K562 (cell line): ENCODE measurements around the gene AKR1A1. TPM values are rescaled to one million over a fixed set of nuclear protein-coding genes. Genes with fewer than 3 reads are reported as not detected.
A peak's percentile ranks its signal among the peaks of the same experiment; 100 is the strongest.

Source experiments
- ATF7 ChIP-seq: fragments of 450-650 bp; IDR thresholded peaks from 2 replicates; pipeline ENCODE4 v1.7.1; 2014; ENCODE audit warnings: mild to moderate bottlenecking, moderate library complexity
- BACH1 ChIP-seq: fragments of 200-800 bp; sonication (Bioruptor generic); IDR thresholded peaks from 2 replicates; pipeline ENCODE4 v1.6.1; 2016; ENCODE audit warnings: missing genetic modification characterization, missing compliant biosample characterization
- BDP1 ChIP-seq: IDR thresholded peaks from 3 replicates; pipeline ENCODE4 v1.6.1; 2011; ENCODE audit not compliant: insufficient read length, insufficient read depth
- CBX3 ChIP-seq, 2 experiments: IDR thresholded peaks; 1 replicate in 1 of 2; 2 replicates in 1 of 2; pipeline ENCODE4 v1.6.1; 2012; ENCODE audit warnings: inconsistent platforms in 2 of 2, low read length in 2 of 2, borderline replicate concordance in 1 of 2, control low read depth in 1 of 2
- CBX8 ChIP-seq: fragments of 200-600 bp; sonication (generic); IDR thresholded peaks from 2 replicates; pipeline ENCODE4 v1.6.1; 2012; ENCODE audit warnings: borderline replicate concordance, mixed run types, low read depth, mild to moderate bottlenecking, moderate library complexity, mixed read lengths, low read length, control low read depth, inconsistent platforms; ENCODE audit not compliant: poor library complexity, severe bottlenecking; ENCODE audit errors: extremely low read depth
- CEBPB ChIP-seq: fragments of 450-650 bp; IDR thresholded peaks from 2 replicates; pipeline ENCODE4 v1.6.1; 2016; ENCODE audit warnings: missing genetic modification characterization, missing compliant biosample characterization
- CSDE1 ChIP-seq, 2 experiments: fragments of 450-650 bp; IDR thresholded peaks; 2 replicates each; pipeline ENCODE4 v1.6.1; 2016; ENCODE audit warnings: mild to moderate bottlenecking in 1 of 2
- HOXB6 ChIP-seq: fragments of 250-450 bp; sonication (Bioruptor Pico); IDR thresholded peaks from 2 replicates; pipeline ENCODE4 v1.5.1; 2022; ENCODE audit warnings: mild to moderate bottlenecking, borderline replicate concordance
- KLF6 ChIP-seq: fragments of 250-450 bp; sonication (Bioruptor Pico); IDR thresholded peaks from 2 replicates; pipeline ENCODE4 v1.4.0; 2020; ENCODE audit warnings: mild to moderate bottlenecking, moderate library complexity, borderline replicate concordance
- L3MBTL2 ChIP-seq: fragments of 450-650 bp; IDR thresholded peaks from 2 replicates; pipeline ENCODE4 v1.6.1; 2016; ENCODE audit warnings: mild to moderate bottlenecking, moderate library complexity
- NR4A1 ChIP-seq, 2 experiments: fragments of 250-450 bp in 1 of 2; fragments of 450-650 bp in 1 of 2; sonication (Bioruptor Pico) in 1 of 2; IDR thresholded peaks; 2 replicates each; pipeline versions ENCODE4 v1.4.0 to v1.6.1; 2016 to 2020; ENCODE audit warnings: mild to moderate bottlenecking in 2 of 2, missing compliant biosample characterization in 1 of 2, missing genetic modification characterization in 1 of 2, moderate library complexity in 1 of 2
- PHF20 ChIP-seq: fragments of 450-650 bp; IDR thresholded peaks from 2 replicates; pipeline ENCODE4 v1.6.1; 2018; ENCODE audit not compliant: partially characterized antibody
- SOX6 ChIP-seq: fragments of 450-650 bp; IDR thresholded peaks from 2 replicates; pipeline ENCODE4 v1.6.1; 2014; ENCODE audit warnings: mild to moderate bottlenecking
- TAF7 ChIP-seq: fragments of 450-650 bp; IDR thresholded peaks from 2 replicates; pipeline ENCODE4 v1.6.1; 2016; ENCODE audit warnings: missing genetic modification characterization, missing compliant biosample characterization
- ZNF384 ChIP-seq: IDR thresholded peaks from 2 replicates; pipeline ENCODE4 v1.6.1; 2012; ENCODE audit warnings: low read depth, low read length, improper control_type of control experiment
- ZNF41 ChIP-seq: fragments of 250-450 bp; sonication (Bioruptor Pico); conservative IDR thresholded peaks from 2 replicates; pipeline ENCODE4 v1.4.0; 2020; ENCODE audit warnings: mild to moderate bottlenecking
- ZNF445 ChIP-seq: fragments of 250-450 bp; sonication (Bioruptor Pico); IDR thresholded peaks from 2 replicates; pipeline ENCODE4 v1.4.0; 2020; ENCODE audit warnings: low read depth, mild to moderate bottlenecking, moderate library complexity
- ZNF551 ChIP-seq: fragments of 250-450 bp; sonication (Bioruptor Pico); IDR thresholded peaks from 2 replicates; pipeline ENCODE4 v1.5.0; 2021; ENCODE audit warnings: mild to moderate bottlenecking, moderate library complexity
- ZNF764 ChIP-seq: fragments of 250-450 bp; sonication (Bioruptor Pico); IDR thresholded peaks from 2 replicates; pipeline ENCODE4 v1.4.0; 2020; ENCODE audit warnings: low read depth, mild to moderate bottlenecking, moderate library complexity
- polyA plus RNA-seq, 8 experiments: library from polyadenylated mRNA; depleted of rRNA in 4 of 8; stranded (reverse) in 5 of 8; unstranded in 3 of 8; fragments of >200 nt; fragmentation: Nextera tagmentation in 2 of 8; fragmentation: Illumina TruSeq in 1 of 8; extraction: Ambion mirVana in 2 of 8; extraction: Trizol in 1 of 8; gene quantifications; 2 replicates each; pipeline versions ENCODE4 v1.2.1 to v1.2.3, GENCODE V29; 2011 to 2014; ENCODE audit warnings: inconsistent platforms in 1 of 8, missing spikeins in 1 of 8
- total RNA-seq, 7 experiments: library from RNA; depleted of rRNA in 6 of 7; stranded (reverse); fragments of >200 nt in 6 of 7; fragmentation: Illumina TruSeq in 2 of 7; extraction: Trizol in 2 of 7; gene quantifications; 2 replicates each; pipeline versions ENCODE4 v1.2.1 to v1.2.3, GENCODE V29; 2011 to 2021; ENCODE audit warnings: low replicate concordance in 1 of 7
- TF ChIP-seq, protein P1 (sequence below): fragments of 450-650 bp; conservative IDR thresholded peaks from 2 replicates; pipeline ENCODE4 v1.6.1; 2016; ENCODE audit warnings: missing genetic modification characterization, low read depth, mild to moderate bottlenecking, missing compliant biosample characterization, moderate library complexity
- TF ChIP-seq, protein P2 (sequence below): fragments of 250-450 bp; sonication (Bioruptor Pico); IDR thresholded peaks from 2 replicates; pipeline ENCODE4 v1.9.0; 2021; ENCODE audit warnings: mild to moderate bottlenecking
- TF ChIP-seq, protein P3 (sequence below): sonication (generic); formaldehyde crosslinking; IDR thresholded peaks from 2 replicates; pipeline ENCODE4 v1.8.0; 2022; ENCODE audit warnings: mild to moderate bottlenecking, missing genetic modification reagents

Gene AKR1A1
- total and polyA plus RNA-seq, 9 of the 15 experiments (the other 6 are each of a cell fraction or from before 2014, with no cell fraction given), result 68.6 to 211 (median 132) TPM

DNA sequence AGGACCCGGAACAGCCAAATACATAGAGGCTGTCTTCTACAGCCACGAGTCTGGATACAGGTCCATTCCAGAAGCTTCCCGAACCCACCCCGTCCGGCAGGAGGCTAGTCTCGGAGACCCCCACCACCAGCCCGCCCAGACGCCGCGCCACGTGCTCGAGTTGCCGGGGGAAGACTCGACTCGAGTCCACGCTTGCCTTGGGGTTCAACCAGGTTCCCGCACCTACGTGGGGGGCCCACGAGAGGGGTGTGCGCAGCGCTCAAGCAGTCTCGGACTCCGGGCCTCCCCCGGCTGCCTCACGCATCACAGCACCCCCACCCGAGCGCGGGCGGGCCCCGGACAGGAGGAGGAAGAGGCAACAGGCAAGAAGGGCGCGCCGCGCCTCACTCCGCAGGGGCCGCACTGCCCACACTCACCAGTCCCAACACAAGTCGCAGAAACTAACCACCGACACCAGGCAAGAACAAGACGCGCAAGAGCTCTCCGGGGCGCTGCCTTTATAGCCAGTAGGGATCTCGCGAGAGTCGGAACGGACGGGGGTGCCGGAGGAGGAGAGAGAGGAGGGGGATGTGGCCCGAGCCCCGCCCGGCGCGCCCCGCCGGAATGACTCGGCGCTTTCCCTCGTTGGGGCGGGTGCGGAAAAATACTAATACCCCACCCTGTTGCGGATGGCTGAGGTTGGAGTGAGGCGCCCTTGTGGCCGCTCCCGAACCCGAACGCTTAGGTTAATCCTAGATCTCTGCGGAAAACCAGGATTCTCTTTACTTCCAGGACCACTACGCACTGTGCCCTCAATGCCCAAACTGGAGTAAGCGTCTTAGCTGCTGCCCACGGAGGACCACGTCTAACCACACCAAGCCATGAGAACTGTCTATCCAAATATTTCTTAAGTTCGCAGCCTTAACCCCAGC lies 29.0 kb upstream of the AKR1A1 start, which contains the start of gene PRDX1 (continued):
- TF ChIP-seq SOX6, result peak; percentile 56
- TF ChIP-seq, protein P1, sequence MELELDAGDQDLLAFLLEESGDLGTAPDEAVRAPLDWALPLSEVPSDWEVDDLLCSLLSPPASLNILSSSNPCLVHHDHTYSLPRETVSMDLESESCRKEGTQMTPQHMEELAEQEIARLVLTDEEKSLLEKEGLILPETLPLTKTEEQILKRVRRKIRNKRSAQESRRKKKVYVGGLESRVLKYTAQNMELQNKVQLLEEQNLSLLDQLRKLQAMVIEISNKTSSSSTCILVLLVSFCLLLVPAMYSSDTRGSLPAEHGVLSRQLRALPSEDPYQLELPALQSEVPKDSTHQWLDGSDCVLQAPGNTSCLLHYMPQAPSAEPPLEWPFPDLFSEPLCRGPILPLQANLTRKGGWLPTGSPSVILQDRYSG (tag), result no peak
- TF ChIP-seq BACH1 (tag), result peak; percentile 79; the same call in 1 of the 2 replicates
- no peak for TF ChIP-seq ZNF41
- no peak for TF ChIP-seq ZNF445
- no peak for TF ChIP-seq ZNF551 (CRISPR knock-in tag)
- TF ChIP-seq PHF20, result peak; percentile 76
- TF ChIP-seq ZNF764 (CRISPR knock-in tag), result no peak
- no peak for TF ChIP-seq BDP1
- TF ChIP-seq CBX8, result no peak
- TF ChIP-seq HOXB6 (CRISPR knock-in tag), result peak; percentile 75; the same call in 1 of the 2 replicates
- peak in 1 of 2 experiments; percentile 73; a peak in 1 of 3 replicates for TF ChIP-seq CBX3 (IDR thresholded peaks at IDR 0.05; ENCODE audit: borderline replicate concordance in 1 of 2, low read length in 2 of 2)
- peak; percentile 16; the same call in 1 of the 2 replicates for TF ChIP-seq CEBPB (tag)
- TF ChIP-seq CSDE1 (IDR thresholded peaks at IDR 0.05), result peak in 1 of 2 experiments; percentile 77; a peak in 1 of 4 replicates
- TF ChIP-seq L3MBTL2, result peak; percentile 67
- TF ChIP-seq, protein P2, sequence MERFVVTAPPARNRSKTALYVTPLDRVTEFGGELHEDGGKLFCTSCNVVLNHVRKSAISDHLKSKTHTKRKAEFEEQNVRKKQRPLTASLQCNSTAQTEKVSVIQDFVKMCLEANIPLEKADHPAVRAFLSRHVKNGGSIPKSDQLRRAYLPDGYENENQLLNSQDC (CRISPR knock-in tag), result peak; percentile 93
- peak; percentile 89; the same call in 1 of the 2 replicates for TF ChIP-seq KLF6
- 0 out of 2 replicates have a peak, but pooled peaks have one; percentile 6 for TF ChIP-seq ZNF384
- peak; percentile 98 for TF ChIP-seq TAF7 (tag)
- TF ChIP-seq, protein P3, sequence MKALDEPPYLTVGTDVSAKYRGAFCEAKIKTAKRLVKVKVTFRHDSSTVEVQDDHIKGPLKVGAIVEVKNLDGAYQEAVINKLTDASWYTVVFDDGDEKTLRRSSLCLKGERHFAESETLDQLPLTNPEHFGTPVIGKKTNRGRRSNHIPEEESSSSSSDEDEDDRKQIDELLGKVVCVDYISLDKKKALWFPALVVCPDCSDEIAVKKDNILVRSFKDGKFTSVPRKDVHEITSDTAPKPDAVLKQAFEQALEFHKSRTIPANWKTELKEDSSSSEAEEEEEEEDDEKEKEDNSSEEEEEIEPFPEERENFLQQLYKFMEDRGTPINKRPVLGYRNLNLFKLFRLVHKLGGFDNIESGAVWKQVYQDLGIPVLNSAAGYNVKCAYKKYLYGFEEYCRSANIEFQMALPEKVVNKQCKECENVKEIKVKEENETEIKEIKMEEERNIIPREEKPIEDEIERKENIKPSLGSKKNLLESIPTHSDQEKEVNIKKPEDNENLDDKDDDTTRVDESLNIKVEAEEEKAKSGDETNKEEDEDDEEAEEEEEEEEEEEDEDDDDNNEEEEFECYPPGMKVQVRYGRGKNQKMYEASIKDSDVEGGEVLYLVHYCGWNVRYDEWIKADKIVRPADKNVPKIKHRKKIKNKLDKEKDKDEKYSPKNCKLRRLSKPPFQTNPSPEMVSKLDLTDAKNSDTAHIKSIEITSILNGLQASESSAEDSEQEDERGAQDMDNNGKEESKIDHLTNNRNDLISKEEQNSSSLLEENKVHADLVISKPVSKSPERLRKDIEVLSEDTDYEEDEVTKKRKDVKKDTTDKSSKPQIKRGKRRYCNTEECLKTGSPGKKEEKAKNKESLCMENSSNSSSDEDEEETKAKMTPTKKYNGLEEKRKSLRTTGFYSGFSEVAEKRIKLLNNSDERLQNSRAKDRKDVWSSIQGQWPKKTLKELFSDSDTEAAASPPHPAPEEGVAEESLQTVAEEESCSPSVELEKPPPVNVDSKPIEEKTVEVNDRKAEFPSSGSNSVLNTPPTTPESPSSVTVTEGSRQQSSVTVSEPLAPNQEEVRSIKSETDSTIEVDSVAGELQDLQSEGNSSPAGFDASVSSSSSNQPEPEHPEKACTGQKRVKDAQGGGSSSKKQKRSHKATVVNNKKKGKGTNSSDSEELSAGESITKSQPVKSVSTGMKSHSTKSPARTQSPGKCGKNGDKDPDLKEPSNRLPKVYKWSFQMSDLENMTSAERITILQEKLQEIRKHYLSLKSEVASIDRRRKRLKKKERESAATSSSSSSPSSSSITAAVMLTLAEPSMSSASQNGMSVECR (CRISPR knock-in tag), result peak; percentile 94
- TF ChIP-seq ATF7, result peak; percentile 88
- TF ChIP-seq NR4A1 (CRISPR knock-in tag; IDR thresholded peaks at IDR 0.05), result no peak
- peak; percentile 48; the same call in 1 of the 2 replicates for TF ChIP-seq NR4A1 (tag; IDR thresholded peaks at IDR 0.05)
